Measurements from ENCODE around the gene EXOSC7. TPM values are rescaled to one million over a fixed set of nuclear protein-coding genes. Genes with fewer than 3 reads are reported as not detected.
"Not testable (repeated sequence)": the region's sequence is repeated elsewhere in the genome, so short reads cannot be mapped to it uniquely, and the experiment has no call there.

EXOSC7 gene
- total RNA-seq, 1 experiment from 2014 or later = 50.1 TPM

GRCh38 chr3:45048244-45048643 lies 72.2 kb downstream of the EXOSC7 start:
- Mint-ChIP-seq H3K4me3 (ENCODE audit: low read depth, unreplicated experiment) (no peak overlapping the region), H3K36me3 (ENCODE audit: insufficient read depth, unreplicated experiment) (no peaks in the 10 kb centered on the region), H3K27me3 (ENCODE audit: unreplicated experiment) (peaks cover 46% of the 10 kb centered on the region), H3K4me1 (ENCODE audit: low read depth, unreplicated experiment) (peaks cover under 1% of the 10 kb centered on the region), H3K27ac (ENCODE audit: unreplicated experiment) (no peak overlapping the region), H3K9me3 (ENCODE audit: low read depth, unreplicated experiment) (no peaks in the 10 kb centered on the region)
- BruUV-seq (replicated peaks) = no TSS peak
- CTCF ChIA-PET = interaction anchor here (1.6 kb wide), 1 partner anchor 162 kb away, joined by 3 read pairs; no protein-coding TSS in a partner anchor
- no peak for DNase-seq
- intact Hi-C loops (cut with micrococcal nuclease; ENCODE audit: unreplicated experiment) = no loop called here
- no peak for TF ChIP-seq CTCF (IDR thresholded peaks at IDR 0.05; ENCODE audit: unreplicated experiment)

DNA sequence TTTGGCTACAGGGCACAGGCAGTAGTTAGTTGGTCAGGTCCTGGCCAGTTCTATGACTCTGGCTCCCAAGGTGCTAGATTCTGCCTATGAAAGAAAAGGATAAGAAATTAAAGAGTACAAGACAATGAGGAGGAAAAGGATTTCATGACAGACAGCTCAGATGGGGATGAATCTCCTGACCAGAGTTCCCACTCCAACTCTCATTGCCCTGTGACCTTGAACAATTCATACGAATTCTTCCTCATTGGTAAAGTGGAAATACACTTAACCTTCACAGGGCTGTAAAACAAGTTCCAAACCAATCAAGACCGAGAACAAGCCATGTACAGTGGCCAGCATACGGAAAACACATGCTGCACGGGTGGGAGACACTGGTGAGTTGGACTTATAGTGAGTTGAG lies 73.8 kb downstream of the EXOSC7 start:
- Mint-ChIP-seq H3K36me3 (ENCODE audit: insufficient read depth, unreplicated experiment) (no peaks in the 10 kb centered on the region), H3K27me3 (ENCODE audit: unreplicated experiment) (peaks cover 46% of the 10 kb centered on the region), H3K9me3 (ENCODE audit: low read depth, unreplicated experiment) (no peaks in the 10 kb centered on the region), H3K4me1 (ENCODE audit: low read depth, unreplicated experiment) (peaks cover 16% of the 10 kb centered on the region), H3K4me3 (ENCODE audit: low read depth, unreplicated experiment) (no peak overlapping the region), H3K27ac (ENCODE audit: unreplicated experiment) (no peak overlapping the region)
- no TSS peak for BruUV-seq (replicated peaks)
- intact Hi-C loops (cut with micrococcal nuclease; ENCODE audit: unreplicated experiment) = no loop called here
- CTCF ChIA-PET = no interaction called here
- TF ChIP-seq CTCF (IDR thresholded peaks at IDR 0.05; ENCODE audit: unreplicated experiment) = no peak
- no peak for DNase-seq

DNA sequence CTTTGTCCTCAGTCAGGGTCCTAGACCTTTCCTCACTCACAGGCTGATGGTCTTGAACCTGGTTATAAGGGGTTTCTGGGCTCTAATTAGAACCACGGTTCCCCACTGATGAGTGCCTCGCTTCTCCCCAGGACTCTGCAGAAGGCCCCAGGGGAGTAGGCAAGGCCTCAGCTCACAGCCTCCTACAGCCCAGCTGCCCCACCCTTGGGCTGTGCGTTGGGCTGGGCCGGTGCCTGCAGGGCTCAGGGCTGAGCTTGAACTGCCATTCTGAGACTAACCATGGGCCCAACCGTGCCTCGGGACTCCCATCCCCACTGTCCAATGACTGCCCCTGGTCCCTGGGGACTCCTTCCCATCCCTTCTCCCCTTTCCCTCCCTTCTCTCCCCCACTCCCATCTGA lies 75.6 kb downstream of the EXOSC7 start:
- Mint-ChIP-seq H3K4me3 (ENCODE audit: low read depth, unreplicated experiment) (no peak overlapping the region), H3K4me1 (ENCODE audit: low read depth, unreplicated experiment) (peaks cover 31% of the 10 kb centered on the region), H3K27ac (ENCODE audit: unreplicated experiment) (no peak overlapping the region), H3K9me3 (ENCODE audit: low read depth, unreplicated experiment) (no peaks in the 10 kb centered on the region), H3K27me3 (ENCODE audit: unreplicated experiment) (peaks cover 44% of the 10 kb centered on the region), H3K36me3 (ENCODE audit: insufficient read depth, unreplicated experiment) (no peaks in the 10 kb centered on the region)
- CTCF ChIA-PET = no interaction called here
- TF ChIP-seq CTCF (IDR thresholded peaks at IDR 0.05; ENCODE audit: unreplicated experiment) = no peak
- BruUV-seq (replicated peaks) = no TSS peak
- DNase-seq = no peak
- intact Hi-C loops (cut with micrococcal nuclease; ENCODE audit: unreplicated experiment) = no loop called here

GRCh38 chr3:45053805-45054195 lies 77.8 kb downstream of the EXOSC7 start:
- CTCF ChIA-PET; H3K27ac Mint-ChIP-seq (ENCODE audit: unreplicated experiment); H3K36me3 Mint-ChIP-seq (ENCODE audit: insufficient read depth, unreplicated experiment); BruUV-seq (replicated peaks); intact Hi-C loops (cut with micrococcal nuclease; ENCODE audit: unreplicated experiment); H3K9me3 Mint-ChIP-seq (ENCODE audit: low read depth, unreplicated experiment); DNase-seq; H3K4me3 Mint-ChIP-seq (ENCODE audit: low read depth, unreplicated experiment): not testable (repeated sequence)
- H3K27me3 Mint-ChIP-seq (ENCODE audit: unreplicated experiment) = peaks cover 25% of the 10 kb centered on the region
- H3K4me1 Mint-ChIP-seq (ENCODE audit: low read depth, unreplicated experiment) = peaks cover 49% of the 10 kb centered on the region

DNA sequence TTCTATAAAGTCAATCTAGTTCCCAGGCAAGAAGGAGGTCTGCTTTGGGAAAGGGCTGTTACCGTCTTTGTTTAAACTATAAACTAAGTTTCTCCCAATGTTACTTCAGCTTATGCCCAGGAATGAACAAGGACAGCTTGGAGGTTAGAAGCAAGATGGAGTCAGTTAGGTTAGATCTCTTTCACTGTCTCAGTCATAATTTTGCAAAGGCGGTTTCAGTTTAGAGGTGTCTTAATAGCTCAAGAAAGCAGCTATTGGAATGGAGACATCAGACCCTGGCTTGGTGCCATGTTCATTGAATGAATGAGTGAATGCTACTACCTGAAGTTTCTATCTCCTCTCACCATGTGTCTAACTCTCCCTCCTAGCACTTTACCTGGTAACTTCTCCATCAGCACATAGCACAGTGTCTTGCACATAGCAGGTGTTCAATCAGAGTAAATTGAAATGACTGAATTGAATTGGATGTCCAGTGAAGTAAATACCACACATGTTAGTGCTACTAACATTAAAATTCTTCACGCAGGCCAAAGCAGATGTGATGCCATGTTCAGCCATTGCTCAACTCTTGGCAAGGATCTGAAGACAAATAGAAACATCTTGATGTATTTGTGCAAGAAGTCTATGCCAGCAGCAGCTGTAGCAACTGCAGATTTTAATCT lies 78.3 kb downstream of the EXOSC7 start:
- H3K4me1 Mint-ChIP-seq (ENCODE audit: low read depth, unreplicated experiment) = peaks cover 49% of the 10 kb centered on the region
- no peak for DNase-seq
- no peak for TF ChIP-seq CTCF (IDR thresholded peaks at IDR 0.05; ENCODE audit: unreplicated experiment)
- H3K27ac Mint-ChIP-seq (ENCODE audit: unreplicated experiment) = no peak overlapping the region
- CTCF ChIA-PET = no interaction called here
- intact Hi-C loops (cut with micrococcal nuclease; ENCODE audit: unreplicated experiment) = no loop called here
- H3K27me3 Mint-ChIP-seq (ENCODE audit: unreplicated experiment) = peaks cover 19% of the 10 kb centered on the region
- H3K4me3 Mint-ChIP-seq (ENCODE audit: low read depth, unreplicated experiment) = no peak overlapping the region
- peaks cover 2% of the 10 kb centered on the region for H3K9me3 Mint-ChIP-seq (ENCODE audit: low read depth, unreplicated experiment)
- BruUV-seq (replicated peaks) = no TSS peak
- H3K36me3 Mint-ChIP-seq (ENCODE audit: insufficient read depth, unreplicated experiment) = peaks cover 5% of the 10 kb centered on the region

Measured in Calu3 (cell line).